ENCODE measurements around the gene WDR20.
"Not testable (repeated sequence)": the region's sequence is repeated elsewhere in the genome, so short reads cannot be mapped to it uniquely, and the experiment has no call there.

Gene WDR20

GRCh38 chr14:102222751-102223150 lies 83.1 kb downstream of the WDR20 start:
- no peak for DNase-seq

DNA sequence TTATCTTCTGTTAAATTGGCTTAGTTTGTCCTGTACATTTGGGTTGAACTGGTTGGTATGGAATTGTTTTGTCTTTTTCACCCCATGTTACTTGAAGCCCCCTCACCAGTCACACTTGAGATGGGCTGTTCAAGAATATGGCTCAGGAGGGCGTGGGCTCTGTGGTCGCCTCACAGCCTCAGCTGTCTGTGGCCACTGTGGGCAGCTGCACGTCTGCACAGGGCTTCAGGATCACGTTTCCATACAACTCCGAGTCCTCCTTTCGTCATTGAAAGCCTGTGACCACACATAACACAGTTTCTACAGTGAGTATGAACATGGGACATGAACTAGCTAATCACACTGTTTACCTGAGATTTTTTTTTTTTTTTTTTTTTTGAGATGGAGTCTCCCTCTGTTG lies 84.0 kb downstream of the WDR20 start:
- no peak for DNase-seq

GRCh38 chr14:102225386-102225785 lies 85.7 kb downstream of the WDR20 start:
- DNase-seq, result no peak

DNA sequence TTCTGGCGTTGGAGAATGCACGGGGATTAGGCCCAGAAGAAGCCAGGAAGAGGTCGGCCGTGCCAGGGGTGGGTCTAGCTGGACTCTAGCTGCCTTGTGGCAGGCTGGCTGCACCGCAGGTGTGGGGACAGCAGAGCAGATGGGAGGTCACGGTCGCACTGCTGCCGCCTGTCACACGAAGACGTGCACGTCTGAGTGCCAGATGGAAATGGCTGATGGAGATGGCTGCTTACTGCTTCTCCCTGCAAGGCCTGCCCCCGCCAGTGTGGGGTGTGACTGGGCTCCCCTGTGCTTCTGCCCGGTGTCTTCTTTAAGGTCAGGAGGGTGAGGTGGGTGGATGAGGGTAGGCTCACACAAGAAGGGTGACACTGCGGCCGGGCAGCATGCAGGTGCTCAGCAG lies 86.2 kb downstream of the WDR20 start:
- DNase-seq, result peak; percentile 42

DNA sequence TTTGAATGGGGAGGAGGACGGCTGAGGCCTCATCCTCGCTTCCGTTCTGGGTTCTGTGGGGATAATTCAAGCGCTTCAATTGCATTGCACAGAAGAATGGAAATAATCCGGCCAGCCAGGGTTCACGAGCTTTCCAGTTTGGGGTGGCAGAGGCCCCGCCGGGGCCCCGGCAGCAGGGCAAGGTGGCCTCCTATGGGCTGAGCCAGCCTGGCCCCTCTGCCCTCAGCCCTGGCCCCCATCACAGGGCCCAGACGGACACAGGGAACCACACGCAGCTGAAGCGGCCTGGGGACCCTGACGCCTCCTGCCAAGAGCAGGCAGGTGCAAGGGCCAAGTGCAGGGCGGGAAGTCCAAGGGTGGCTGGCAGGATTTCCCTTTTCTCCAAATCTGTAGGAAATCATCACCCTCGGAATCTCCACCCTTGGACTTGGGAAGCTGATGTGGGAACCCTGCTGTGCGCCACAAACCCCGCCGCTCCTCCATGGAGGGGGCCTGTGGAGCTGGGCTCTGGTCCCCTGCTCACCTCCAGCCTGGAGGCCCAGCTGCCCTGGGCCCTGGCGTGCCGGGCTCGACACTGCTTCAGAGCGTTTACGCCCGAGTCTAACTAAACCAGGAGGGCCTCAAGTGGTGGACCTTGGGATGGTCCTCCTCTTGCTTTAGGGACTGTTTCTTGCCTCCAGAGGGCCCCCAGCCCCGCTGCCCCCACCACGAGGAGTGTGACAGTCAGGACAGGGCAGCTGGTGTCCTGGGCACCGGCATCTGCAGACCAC lies 86.8 kb downstream of the WDR20 start:
- no peak for DNase-seq

- DNase-seq, result no peak
These were observed 87.7 kb downstream of the WDR20 start for GRCh38 chr14:102227184-102227964.

DNA sequence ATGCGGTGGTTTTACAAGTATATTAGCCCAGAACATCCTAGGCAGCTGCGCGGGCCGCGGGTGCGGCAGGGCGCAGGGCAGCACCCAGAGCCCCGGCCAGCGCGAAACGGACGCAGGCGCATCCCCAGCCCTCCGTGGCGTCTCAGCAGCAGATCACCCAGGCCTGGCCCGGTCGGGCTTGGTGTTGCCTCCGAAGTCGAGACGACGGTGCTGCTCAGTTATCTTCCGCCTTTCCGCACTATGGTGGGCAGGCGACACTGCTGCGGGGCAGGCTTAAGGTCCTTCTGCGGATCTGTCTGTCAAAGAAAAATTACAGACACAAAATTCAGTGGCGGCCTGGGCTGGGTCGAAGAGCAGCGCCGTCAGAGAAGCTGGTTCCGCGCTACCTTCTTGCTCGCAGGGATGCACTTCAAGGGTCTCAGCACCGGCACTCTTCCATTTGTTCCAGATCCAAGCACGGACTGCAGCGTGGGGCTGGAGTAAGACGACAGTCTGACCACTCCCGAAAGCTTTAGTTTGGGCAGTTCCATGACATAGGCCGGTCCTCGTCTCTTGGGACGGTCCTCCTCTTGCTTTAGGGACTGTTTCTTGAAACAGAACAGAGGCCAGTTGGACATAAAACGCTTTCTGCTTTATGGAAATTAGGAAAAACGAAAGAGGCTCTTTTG lies 89.5 kb downstream of the WDR20 start:
- no peak for DNase-seq

DNA sequence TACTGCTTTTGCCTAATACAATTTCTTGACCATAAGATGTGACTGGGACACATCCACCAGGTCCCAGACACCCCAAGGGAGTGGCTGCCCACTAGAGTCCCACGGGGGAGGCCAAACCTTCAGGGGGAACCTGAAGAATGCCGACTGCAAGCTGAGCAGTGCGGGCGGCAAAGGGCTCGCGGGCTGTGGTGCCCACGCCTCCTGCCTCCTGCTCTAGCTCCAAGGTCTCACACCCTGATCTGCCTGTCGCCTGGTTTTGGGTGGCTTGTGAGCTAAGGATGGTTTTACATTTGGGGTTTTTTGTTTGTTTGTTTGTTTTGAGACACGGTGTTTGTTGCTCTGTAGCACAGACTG lies 90.0 kb downstream of the WDR20 start:
- DNase-seq, result no peak

GRCh38 chr14:102230481-102231210 lies 90.9 kb downstream of the WDR20 start:
- no peak for DNase-seq

DNA sequence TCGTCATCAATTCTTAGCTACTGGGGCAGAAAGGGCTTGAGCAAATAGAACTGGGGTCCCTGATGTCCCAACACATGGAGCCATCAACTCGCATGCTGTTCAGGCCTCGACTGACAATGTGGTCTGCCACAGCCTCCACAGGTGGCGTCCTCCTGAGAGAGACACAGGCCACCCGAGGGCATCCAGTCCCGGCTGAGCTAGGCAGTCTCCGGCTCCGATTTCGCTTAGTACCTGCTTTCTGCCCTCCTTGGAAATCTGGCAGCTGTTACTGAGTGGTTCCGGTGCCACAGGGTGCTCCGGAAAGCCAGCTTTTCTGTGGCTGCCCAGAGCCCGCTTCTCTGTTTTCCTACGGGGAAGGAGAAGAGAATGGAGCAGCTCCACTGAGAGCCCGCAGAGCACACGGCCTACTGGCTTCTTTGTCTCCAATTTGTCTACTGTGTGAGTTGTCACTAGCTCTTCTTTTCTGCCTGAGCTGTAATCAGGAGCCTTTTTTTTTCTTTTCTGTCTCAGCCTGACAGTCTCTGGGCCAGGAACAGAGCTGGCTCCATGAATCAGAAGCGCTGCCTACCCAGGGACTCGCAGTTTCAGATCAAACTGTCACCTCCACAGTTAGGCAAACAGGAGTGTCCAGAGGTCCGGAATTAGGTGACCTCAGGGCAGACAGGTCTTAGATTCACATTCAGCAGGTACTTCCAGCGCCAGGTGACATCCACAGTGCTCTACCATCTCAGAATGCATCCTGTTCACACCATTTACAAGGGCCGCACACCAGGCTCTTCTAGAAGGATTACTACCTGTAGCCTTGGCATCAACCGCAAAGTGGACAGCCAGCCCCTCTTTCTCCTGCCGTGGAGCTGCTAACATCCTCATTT lies 92.0 kb downstream of the WDR20 start:
- DNase-seq, result peak; percentile 56

DNA sequence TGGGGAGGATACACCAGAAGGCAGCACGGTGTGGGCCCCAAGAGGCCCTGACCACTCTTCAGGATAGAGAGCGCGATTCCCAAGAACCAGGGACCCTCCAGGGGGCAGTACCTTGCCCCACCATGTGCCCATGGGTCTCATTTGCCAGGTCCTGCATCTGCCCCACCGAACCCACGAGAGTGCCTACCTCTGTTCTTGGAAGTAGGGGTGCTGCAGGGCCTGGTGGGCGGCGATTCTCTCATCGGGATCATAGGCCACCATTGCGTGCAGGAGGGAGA lies 92.6 kb downstream of the WDR20 start:
- DNase-seq, result no peak

- no peak for DNase-seq
These were observed 93.4 kb downstream of the WDR20 start for GRCh38 chr14:102233081-102233480.

GRCh38 chr14:102234331-102235264 lies 94.9 kb downstream of the WDR20 start:
- no peak for DNase-seq

- DNase-seq, result peak; percentile 89
These were observed 95.7 kb downstream of the WDR20 start for GRCh38 chr14:102235275-102235897.

GRCh38 chr14:102236026-102236425 lies 96.3 kb downstream of the WDR20 start:
- no peak for DNase-seq

DNA sequence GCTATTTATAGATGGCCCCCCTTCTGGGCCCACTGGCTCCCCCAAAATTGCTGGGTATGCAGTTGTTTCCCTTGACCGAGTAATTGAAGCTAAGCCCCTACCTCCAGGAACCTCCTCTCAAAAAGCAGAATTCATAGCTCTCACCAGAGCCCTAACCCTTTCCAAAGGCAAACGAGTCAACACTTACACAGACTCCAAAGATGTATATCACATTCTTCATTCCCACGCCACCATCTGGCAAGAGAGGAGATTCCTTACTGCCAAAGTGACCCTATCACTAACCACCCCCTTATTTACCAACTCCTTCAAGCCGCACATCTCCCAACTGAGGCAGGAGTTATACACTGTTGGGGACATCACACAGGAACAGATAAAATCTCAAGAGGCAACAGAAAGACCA lies 98.4 kb downstream of the WDR20 start:
- DNase-seq, result no peak

GRCh38 chr14:102238766-102239165 lies 99.1 kb downstream of the WDR20 start:
- no peak for DNase-seq

DNA sequence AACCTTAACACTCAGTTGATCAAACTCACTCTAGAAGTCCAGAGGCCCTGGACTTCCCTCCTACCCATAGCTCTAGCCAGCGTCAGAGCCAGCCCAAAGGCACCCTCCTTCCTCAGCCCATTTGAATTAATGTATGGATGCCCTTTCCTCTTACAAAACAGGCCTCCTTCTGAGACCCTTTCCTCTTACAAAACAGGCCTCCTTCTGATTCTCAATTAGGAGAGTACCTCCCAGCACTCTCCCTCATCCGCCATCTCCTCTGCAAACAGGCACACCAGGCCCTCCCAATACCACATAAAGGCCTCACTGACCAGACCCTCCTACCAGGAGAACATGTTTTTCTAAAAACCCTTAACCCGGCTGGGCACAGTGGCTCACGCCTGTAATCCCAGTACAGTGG lies 99.5 kb downstream of the WDR20 start:
- no peak for DNase-seq

DNA sequence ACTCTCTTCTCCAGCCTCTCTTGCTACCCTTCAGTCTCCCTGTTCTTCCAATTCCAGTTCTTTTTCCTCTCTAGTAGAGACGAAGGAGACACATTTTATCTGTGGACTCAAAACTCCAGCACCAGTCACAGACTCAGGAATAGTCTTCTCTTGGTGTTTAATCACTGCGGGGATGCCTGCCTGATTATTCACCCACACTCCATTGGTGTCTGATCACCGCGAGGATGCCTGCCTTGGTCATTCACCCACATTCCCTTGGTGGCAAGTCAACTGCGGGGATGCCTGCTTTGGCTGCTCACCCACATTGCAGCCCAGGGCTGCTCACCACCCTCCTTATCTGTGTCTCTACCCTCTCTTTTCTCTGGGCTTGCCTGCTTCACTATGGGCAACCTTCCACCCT lies 100.8 kb downstream of the WDR20 start:
- DNase-seq, result not testable (repeated sequence)

GRCh38 chr14:102241147-102241546 lies 101.5 kb downstream of the WDR20 start:
- peak; percentile 22 for DNase-seq

DNA sequence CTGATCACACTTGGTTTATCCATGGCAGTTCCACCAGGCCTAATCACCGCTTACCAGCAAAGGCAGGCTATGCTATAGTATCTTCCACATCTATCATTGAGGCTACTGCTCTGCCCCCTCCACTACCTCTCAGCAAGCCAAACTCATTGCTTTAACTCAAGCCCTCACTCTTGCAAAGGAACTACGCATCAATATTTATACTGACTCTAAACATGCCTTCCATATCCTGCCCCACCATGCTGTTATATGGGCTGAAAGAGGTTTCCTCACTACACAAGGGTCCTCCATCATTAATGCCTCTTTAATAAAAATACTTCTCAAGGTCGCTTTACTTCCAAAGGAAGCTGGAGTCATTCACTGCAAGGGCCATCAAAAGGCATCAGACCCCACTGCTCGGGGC lies 104.1 kb downstream of the WDR20 start:
- not testable (repeated sequence) for DNase-seq

Data from eye (tissue), 1 donor.